DMS 273 treated with DMSO at 0.1 percent for 48 hours (cell line): ENCODE measurements around the gene HPCAL4.

Experiments
- DNase-seq: peaks from one replicate; lab custom pipeline; 2025; lab: John Stamatoyannopoulos, UW

Gene HPCAL4

GRCh38 chr1:39676948-39677548 lies 14.2 kb downstream of the HPCAL4 start:
- no peak for DNase-seq

- DNase-seq = no peak
These were observed 16.0 kb downstream of the HPCAL4 start for GRCh38 chr1:39675220-39675619.

DNA sequence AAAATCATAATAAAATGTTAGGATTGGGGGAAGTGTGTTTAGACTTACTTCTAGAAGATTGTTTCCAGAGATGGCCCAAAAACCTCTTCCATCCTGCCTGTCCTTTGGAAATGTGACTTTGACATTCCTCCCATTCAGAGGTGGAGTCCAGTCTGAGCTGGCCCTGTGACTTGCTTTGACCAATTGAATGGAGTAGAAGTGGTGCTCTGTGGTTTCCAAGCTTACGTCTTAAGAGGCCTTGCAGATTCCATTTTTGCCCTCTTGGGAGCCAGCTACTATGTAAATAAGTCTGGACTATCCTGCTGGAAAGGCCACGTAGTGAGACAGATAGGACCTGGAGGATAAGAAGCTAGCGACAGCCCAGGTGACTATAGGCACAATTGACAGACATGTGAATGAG lies 18.0 kb downstream of the HPCAL4 start:
- DNase-seq = no peak

GRCh38 chr1:39672551-39672947 lies 18.7 kb downstream of the HPCAL4 start:
- DNase-seq = no peak

DNA sequence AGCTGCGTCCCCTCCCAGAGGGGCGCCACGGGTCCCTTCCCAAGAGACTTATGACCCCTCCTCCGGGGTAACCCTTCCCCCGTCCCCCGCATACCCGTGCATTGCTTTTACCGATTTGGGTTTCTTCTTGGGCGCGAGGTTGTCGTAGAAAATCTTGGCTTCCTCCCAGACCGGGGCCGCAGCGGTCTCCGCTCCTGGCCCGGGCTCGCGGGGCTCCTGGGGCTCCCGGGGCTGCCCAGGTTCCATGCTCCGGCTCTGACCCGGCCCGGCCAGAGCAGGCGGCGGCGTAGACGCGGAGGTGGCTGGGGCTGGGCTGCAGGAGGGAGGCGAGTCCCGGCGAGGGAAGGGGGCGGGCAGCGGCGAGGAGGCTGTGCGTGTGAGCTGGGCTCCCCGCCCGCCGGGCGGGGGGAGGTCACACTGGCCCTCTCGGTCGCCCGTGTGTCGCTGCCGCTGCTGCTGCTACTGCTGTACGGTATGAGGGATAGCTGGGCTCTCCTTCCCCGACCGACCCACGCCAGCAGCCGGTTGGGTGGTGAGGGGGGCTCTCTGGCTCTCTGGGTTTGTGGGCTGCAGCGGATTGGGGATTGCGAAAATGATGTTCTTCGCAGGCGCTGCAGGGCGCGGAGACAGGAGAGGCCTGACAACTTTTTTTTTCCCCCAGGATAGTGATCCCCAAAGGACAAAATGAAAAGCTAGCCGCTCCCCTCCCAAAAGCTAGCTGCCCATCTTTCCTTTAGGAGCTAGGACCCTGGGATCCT lies 19.3 kb downstream of the HPCAL4 start, which contains the start of gene NT5C1A:
Gene NT5C1A, minus strand, starts transcription at position 315 of the 758 bp plus-strand sequence. Its CDS starts 69 bp downstream, at position 246.
- no peak for DNase-seq

GRCh38 chr1:39671433-39671792 lies 19.8 kb downstream of the HPCAL4 start:
- DNase-seq = no peak

- DNase-seq = no peak
These were observed 20.5 kb downstream of the HPCAL4 start for GRCh38 chr1:39670689-39671088.

GRCh38 chr1:39668894-39669293 lies 22.3 kb downstream of the HPCAL4 start:
- DNase-seq = no peak

DNA sequence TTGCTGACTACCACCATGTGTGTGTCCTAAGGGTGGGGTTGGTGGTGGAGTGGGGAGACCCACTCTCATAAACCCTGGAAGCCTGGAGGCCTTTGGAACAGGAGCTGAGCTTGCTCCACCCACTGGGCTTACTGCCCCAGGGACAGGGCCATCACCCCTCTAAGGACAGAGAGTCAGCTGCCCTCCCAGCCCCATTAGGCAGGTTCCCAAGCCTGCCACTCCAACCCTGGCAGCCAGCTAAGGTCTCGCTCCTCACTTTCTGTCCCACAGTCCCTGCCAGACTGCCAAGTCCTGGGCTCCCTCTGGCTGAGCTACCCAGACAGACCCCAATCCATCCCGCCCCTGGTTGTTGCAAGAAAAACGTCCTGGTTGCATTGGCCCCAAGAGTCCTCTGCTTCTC lies 23.1 kb downstream of the HPCAL4 start:
- DNase-seq = no peak

DNA sequence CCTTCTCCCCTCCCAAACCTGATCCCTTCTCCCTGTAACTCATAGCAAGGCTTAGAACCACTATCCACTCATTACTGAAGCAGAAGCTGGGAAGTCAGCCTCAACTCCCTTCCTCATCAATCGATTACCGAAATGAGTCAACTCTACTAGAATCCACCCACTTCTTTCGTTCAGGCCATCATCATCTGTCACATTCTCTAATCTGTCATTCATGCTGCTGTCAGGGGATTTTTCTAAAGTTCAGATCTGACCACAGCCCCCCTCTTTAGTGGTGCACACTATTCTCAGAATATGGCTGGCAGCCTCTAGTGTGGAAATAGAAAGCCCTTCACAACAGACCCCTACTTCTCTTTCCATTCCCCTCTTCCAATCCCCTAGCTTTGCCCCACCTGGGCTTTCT lies 24.5 kb downstream of the HPCAL4 start:
- no peak for DNase-seq

DNA sequence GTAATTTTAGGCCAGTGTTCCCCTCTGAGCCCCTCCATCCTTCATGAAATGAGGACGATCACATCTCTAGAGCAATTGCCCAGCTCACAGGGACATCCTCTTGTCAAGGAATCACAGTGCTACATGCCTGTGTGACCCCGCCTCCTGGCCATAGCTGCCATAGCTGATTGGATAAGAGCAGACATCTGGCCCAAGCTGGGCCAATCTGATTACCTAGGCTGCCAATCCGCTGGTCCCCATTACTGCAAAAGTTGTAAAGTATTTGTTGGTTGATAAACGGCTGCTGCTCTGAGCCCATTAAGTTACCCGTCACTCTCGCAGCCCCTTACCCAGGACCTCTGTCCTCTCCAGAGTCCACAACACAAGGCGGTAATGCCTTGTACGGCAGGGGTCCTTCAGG lies 27.7 kb downstream of the HPCAL4 start:
- DNase-seq = no peak

GRCh38 chr1:39662861-39663260 lies 28.4 kb downstream of the HPCAL4 start:
- DNase-seq = no peak

GRCh38 chr1:39659538-39659937 lies 31.7 kb downstream of the HPCAL4 start:
- DNase-seq = no peak

GRCh38 chr1:39659110-39659509 lies 32.1 kb downstream of the HPCAL4 start:
- DNase-seq = no peak

- DNase-seq = peak; percentile 99
These were observed 33.2 kb downstream of the HPCAL4 start for GRCh38 chr1:39657923-39658485.

DNA sequence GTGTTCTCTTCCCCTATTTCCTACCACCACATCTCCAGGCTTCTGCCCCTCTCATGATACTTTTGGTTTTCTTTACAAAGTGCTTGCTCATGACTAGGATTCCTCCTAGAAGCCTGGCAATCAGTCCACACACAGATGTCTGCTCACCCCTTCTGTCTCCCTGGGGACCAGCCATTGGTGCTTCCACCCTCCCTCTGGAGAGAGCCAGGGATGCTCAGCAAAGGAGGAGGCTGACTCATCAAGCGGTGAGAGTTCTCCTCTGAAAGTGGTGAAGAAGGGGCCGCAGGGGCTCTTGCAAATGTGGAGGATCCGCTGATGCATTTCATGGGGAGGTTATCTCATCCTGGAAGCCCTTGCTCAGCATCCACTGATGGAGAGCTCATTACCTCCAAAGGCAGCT lies 33.8 kb downstream of the HPCAL4 start:
- DNase-seq = peak; percentile 87

DNA sequence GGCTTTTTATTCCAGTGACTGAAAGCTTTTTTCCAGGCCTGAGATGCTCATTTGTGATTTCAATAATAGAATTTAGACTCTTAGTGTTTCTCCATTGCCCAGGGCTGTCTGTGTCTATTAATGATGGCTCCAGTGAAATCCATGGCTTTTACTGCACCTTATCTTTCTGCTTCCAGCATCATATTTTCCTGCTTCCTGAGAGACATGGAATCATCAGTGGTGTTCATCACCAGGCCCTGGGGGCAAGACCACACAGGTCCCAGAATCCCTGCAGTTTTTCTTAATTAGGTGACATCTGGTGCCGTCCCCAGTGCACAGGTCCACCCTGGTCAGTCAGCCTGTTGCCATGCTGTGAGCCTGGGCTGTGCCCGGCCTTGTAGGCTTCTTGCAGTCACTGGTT lies 34.8 kb downstream of the HPCAL4 start:
- DNase-seq = peak; percentile 95

DNA sequence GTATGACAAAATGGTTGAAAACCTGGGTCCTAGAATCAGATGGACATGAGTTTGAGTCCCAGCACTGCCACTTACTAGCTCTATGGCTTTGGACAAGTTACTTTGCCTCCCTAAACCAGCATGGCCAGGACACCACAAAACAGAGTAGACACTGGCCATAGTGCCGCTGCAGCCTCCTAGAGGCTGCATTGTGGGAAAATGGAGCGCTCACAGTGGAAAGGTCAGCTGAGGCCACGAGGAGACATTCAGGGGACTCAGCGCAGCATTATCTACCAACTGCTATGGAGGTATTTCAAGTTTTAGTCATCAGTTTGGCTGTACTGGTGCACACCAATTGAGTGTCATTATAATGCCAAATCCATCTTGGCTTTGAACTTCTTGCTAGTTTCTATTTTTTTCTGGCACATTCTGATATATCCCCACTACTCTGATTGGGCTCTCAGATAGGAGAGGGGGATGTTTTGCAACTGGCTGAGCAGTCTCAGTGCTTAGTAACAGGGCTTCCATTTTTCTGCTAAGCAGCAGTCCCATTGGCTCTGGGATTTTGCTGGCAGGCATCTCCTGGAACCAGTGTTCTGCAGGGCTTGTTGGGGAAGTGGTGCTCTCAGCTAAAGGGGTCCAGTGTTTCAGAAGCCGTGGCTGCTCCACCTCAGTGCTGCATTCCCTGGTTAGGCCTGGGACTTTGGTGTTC lies 35.5 kb downstream of the HPCAL4 start:
- peak; percentile 89 for DNase-seq

- DNase-seq = no peak
These were observed 36.9 kb downstream of the HPCAL4 start for GRCh38 chr1:39654291-39654690.

- peak; percentile 99 for DNase-seq
These were observed 37.6 kb downstream of the HPCAL4 start for GRCh38 chr1:39653546-39654031.

- no peak for DNase-seq
These were observed 38.7 kb downstream of the HPCAL4 start for GRCh38 chr1:39652554-39652953.

GRCh38 chr1:39652105-39652504 lies 39.1 kb downstream of the HPCAL4 start:
- DNase-seq = no peak

DNA sequence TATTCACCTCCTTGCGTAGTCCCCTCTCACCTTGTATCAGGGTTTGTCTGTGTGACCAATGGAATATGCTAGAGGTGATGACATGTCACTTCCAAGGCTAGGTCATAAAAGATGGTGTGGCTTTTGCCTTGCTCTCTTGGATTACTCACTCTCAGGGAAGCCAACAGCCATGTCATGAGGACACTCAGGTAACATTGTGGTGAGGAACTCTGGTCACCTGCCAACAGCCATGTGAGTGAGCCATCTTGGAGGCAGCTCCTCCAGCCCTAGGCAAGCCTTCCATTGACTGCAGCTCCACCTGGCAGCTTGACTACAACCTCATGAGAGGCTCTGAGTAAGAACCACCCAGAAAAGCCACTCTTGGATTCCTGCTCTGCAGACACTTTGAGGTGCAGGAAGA lies 40.8 kb downstream of the HPCAL4 start:
- no peak for DNase-seq
